Measurements from ENCODE around the gene SOS2. TPM values are rescaled to one million over a fixed set of nuclear protein-coding genes. Genes with fewer than 3 reads are reported as not detected.

The SOS2 gene
- total RNA-seq, 1 donor from 2014 or later, result 52.4 TPM

DNA sequence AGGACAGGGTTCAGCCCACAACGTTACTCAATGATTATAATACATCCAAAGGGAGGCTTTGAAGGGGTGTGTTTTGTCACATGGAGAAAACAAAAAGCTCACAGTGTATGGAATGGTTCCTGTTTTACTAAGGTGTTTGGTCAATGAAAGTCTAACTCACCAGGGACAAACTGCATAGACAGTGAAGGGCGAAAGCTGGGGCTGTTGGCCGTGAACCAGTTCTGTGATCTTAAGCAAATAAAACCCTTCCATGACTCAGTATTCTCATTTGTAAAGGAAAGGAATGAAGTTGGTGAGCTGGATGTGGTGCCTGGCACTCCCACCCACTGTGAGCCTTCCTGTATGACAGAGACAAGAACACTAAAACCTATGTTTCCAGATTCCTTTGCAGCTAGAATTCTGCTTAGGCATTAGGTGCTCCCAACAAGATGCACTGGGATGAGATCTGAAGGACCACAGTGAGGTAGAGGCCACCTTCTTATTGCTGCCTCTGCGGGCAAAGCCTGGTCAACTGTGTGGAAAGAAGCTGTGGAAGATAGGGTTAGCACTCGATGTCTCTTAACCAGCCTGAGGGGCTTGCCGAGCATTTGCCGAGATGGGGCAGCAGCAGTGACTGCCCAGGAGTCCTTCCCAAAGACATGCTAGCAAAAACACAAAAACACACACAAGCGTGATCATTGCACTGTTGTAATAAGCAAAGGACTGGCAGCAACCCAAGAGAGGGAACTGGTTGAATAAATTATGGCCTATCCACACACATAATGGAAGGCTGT is 163.5 kb downstream of the SOS2 start:
- intact Hi-C loops (cut with DNase I), result no loop called here
- no peak for DNase-seq (ENCODE audit: low spot score)

More for the DNA sequence above, 163.5 kb downstream of the SOS2 start:
- ATAC-seq, result no peak

Other genes with a start within 250 kb of the SOS2 start
- 6.7 TPM for gene VCPKMT, start 115.0 kb downstream of the SOS2 start, total RNA-seq
- 4.6 TPM for gene L2HGDH, start 80.7 kb upstream of the SOS2 start, total RNA-seq
- 22.2 TPM for gene DMAC2L, start 80.7 kb upstream of the SOS2 start, total RNA-seq
- 15.8 TPM for gene CDKL1, start 165.3 kb upstream of the SOS2 start, total RNA-seq